D721Med (cell line): Measurements from ENCODE around the gene TFR2.

Experiments used
- DNase-seq: peaks from one replicate; pipeline ENCODE4 v3.0.0; 2011; ENCODE audit warnings: low spot score; ENCODE audit not compliant: insufficient read length
- FAIRE-seq: peaks from 2 replicates; lab custom pipeline; 2011; peaks lifted over from hg19 to GRCh38; lab: Jason Lieb, UNC
- CTCF ChIP-seq: IDR thresholded peaks from 2 replicates; pipeline ENCODE4 v1.5.1; 2012; ENCODE audit warnings: mild to moderate bottlenecking, control low read depth; ENCODE audit not compliant: insufficient read depth; ENCODE audit errors: missing control alignments

The TFR2 gene

GRCh38 chr7:100613412-100614175 lies 27.8 kb downstream of the TFR2 start:
- no peak for TF ChIP-seq CTCF

GRCh38 chr7:100612730-100613390 lies 28.5 kb downstream of the TFR2 start:
- TF ChIP-seq CTCF, result no peak
- FAIRE-seq, result no peak
- DNase-seq, result no peak

More at GRCh38 chr7:100613412-100614175, 27.8 kb downstream of the TFR2 start:
- no peak for DNase-seq
- no peak for FAIRE-seq

- no peak for TF ChIP-seq CTCF
These were observed 29.2 kb downstream of the TFR2 start, which contains the start of gene MOSPD3 for GRCh38 chr7:100611983-100612729. Gene MOSPD3 (plus strand): TSS chr7:100612540. CDS start chr7:100612792, 252 bp downstream.

GRCh38 chr7:100609958-100610357 lies 31.4 kb downstream of the TFR2 start:
- FAIRE-seq (no peak), DNase-seq (no peak)
- no peak for TF ChIP-seq CTCF

More at GRCh38 chr7:100611983-100612729, 29.2 kb downstream of the TFR2 start, which contains the start of gene MOSPD3:
- peak; percentile 93 for FAIRE-seq
- DNase-seq, result peak; percentile 99

GRCh38 chr7:100607111-100607510 lies 34.2 kb downstream of the TFR2 start:
- TF ChIP-seq CTCF, result no peak
- DNase-seq (no peak), FAIRE-seq (no peak)

- no peak for DNase-seq
- no peak for TF ChIP-seq CTCF
- no peak for FAIRE-seq
These were observed 35.0 kb downstream of the TFR2 start for GRCh38 chr7:100606313-100606712.
